Smooth muscle cell of the coronary artery (primary cell): ENCODE measurements around the gene ADIPOR2. TPM values are rescaled to one million over a fixed set of nuclear protein-coding genes. Genes with fewer than 3 reads are reported as not detected.

ENCODE experiments used
- total RNA-seq: library from RNA; depleted of rRNA; stranded (reverse); fragments of >200 nt; gene quantifications from 2 replicates; pipeline ENCODE4 v1.2.3, GENCODE V29; 2014; ENCODE audit warnings: low replicate concordance

Gene ADIPOR2, protein sequence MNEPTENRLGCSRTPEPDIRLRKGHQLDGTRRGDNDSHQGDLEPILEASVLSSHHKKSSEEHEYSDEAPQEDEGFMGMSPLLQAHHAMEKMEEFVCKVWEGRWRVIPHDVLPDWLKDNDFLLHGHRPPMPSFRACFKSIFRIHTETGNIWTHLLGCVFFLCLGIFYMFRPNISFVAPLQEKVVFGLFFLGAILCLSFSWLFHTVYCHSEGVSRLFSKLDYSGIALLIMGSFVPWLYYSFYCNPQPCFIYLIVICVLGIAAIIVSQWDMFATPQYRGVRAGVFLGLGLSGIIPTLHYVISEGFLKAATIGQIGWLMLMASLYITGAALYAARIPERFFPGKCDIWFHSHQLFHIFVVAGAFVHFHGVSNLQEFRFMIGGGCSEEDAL
- total RNA-seq: 26.9 and 32.4 TPM in 2 replicates

GRCh38 chr12:1690578-1691122 lies at the start of gene ADIPOR2:
Gene ADIPOR2 (plus strand): TSS chr12:1691070. CDS start chr12:1754344, 63,274 bp downstream.

GRCh38 chr12:1820191-1820895 lies 129.5 kb downstream of the ADIPOR2 start, which contains the start of gene LRTM2:
Gene LRTM2 (plus strand): TSS chr12:1820565. CDS start chr12:1828149, 7,584 bp downstream.

Other genes starting within 250 kb of the ADIPOR2 start
- gene FBXL14, start 96.5 kb upstream of the ADIPOR2 start, total RNA-seq: 6.4 and 10.4 TPM in 2 replicates
- gene WNT5B, start 61.8 kb upstream of the ADIPOR2 start, total RNA-seq: 2.9 and 28.5 TPM in 2 replicates
- gene LRTM2, start 129.5 kb downstream of the ADIPOR2 start, total RNA-seq: not detected in 2 replicates
- gene CACNA2D4, start 227.6 kb downstream of the ADIPOR2 start, total RNA-seq: 0.47 TPM in 1 of 2 replicates, not detected in the other